Measurements from ENCODE around the gene FGFR2.

The FGFR2 gene
- total RNA-seq = 0.31 to 5.9 reads per million in 2 donors

GRCh38 chr10:121598263-121599249, at the start of gene FGFR2:
Gene FGFR2, minus strand, starts transcription at chr10:121598444. Its CDS starts 4,627 bp downstream, at chr10:121593817.
- peak in 2 of 5 experiments; percentile 11 to 81 for DNase-seq

GRCh38 chr10:121647401-121647800, 49.2 kb upstream of the FGFR2 start:
- no peak for DNase-seq

- no peak for DNase-seq
Observed at GRCh38 chr10:121645696-121646095, 47.5 kb upstream of the FGFR2 start.

- no peak for DNase-seq
Observed at GRCh38 chr10:121644501-121644900, 46.3 kb upstream of the FGFR2 start.

GRCh38 chr10:121640266-121640665, 42.0 kb upstream of the FGFR2 start:
- no peak for DNase-seq

GRCh38 chr10:121639416-121639815, 41.2 kb upstream of the FGFR2 start:
- no peak for DNase-seq

- DNase-seq = no peak
Observed at GRCh38 chr10:121637437-121637836, 39.2 kb upstream of the FGFR2 start.

- DNase-seq = no peak
Observed at GRCh38 chr10:121633056-121633455, 34.8 kb upstream of the FGFR2 start.

GRCh38 chr10:121631365-121632029, 33.3 kb upstream of the FGFR2 start:
- no peak for DNase-seq

- DNase-seq = no peak
Observed at GRCh38 chr10:121628859-121629258, 30.6 kb upstream of the FGFR2 start.

- peak in 1 of 5 experiments; percentile 15 for DNase-seq
Observed at GRCh38 chr10:121627876-121628581, 29.8 kb upstream of the FGFR2 start.

- DNase-seq = no peak
Observed at GRCh38 chr10:121624836-121625486, 26.7 kb upstream of the FGFR2 start.

GRCh38 chr10:121618906-121619305, 20.7 kb upstream of the FGFR2 start:
- no peak for DNase-seq

- DNase-seq = no peak
Observed at GRCh38 chr10:121617176-121617575, 18.9 kb upstream of the FGFR2 start.

- DNase-seq = no peak
Observed at GRCh38 chr10:121616291-121616690, 18.0 kb upstream of the FGFR2 start.

- DNase-seq = no peak
Observed at GRCh38 chr10:121615836-121616235, 17.6 kb upstream of the FGFR2 start.

- no peak for DNase-seq
Observed at GRCh38 chr10:121615435-121615793, 17.2 kb upstream of the FGFR2 start.

- DNase-seq = no peak
Observed at GRCh38 chr10:121614613-121615434, 16.6 kb upstream of the FGFR2 start.

- DNase-seq = no peak
Observed at GRCh38 chr10:121613456-121613855, 15.2 kb upstream of the FGFR2 start.

GRCh38 chr10:121611393-121612159, 13.3 kb upstream of the FGFR2 start:
- DNase-seq = no peak

- no peak for DNase-seq
Observed at GRCh38 chr10:121610798-121611323, 12.6 kb upstream of the FGFR2 start.
